Ovary (tissue), 3 donors: Measurements from ENCODE around the gene ADSL.

Experiments used
- EP300 ChIP-seq: sonication (generic); formaldehyde crosslinking; IDR thresholded peaks from one replicate; pipeline ENCODE4 v1.6.1; 2017; ENCODE audit warnings: antibody characterized with exemption
- POLR2A ChIP-seq: fragments of 450-650 bp; IDR thresholded peaks from one replicate; pipeline ENCODE4 v1.6.1; 2017; ENCODE audit warnings: antibody characterized with exemption, mild to moderate bottlenecking, moderate library complexity
- TF ChIP-seq, protein P1 (sequence below), 3 donors: fragments of 450-650 bp in 2 of 3; fragments of 200-600 bp in 1 of 3; IDR thresholded peaks; one replicate each; pipeline versions ENCODE4 v1.5.1 to v1.8.0; 2016 to 2022; ENCODE audit warnings: antibody characterized with exemption in 3 of 3, mild to moderate bottlenecking in 1 of 3
- donor health status: DM: no; HTN: no; CAD: no.

DNA sequence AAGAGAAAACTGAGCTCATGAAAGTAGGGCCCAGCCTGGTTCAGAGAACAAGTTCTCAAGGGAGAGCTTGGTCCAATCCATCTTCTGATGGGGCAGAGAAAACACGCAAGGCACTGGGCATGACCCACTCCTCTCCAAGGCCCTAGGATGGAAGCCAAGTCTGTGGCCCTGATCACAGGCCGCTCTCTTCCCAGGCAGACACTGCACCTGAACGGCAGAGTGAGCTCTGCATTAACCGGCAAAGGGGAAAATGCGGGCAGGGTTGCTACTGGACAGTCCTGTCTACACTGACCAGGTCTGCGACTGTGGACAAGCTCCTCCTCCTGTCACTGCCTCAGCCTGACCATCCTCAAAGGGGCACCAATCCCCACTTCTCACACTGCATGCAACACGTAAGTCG, 73.4 kb downstream of the ADSL start:
- TF ChIP-seq, protein P1, sequence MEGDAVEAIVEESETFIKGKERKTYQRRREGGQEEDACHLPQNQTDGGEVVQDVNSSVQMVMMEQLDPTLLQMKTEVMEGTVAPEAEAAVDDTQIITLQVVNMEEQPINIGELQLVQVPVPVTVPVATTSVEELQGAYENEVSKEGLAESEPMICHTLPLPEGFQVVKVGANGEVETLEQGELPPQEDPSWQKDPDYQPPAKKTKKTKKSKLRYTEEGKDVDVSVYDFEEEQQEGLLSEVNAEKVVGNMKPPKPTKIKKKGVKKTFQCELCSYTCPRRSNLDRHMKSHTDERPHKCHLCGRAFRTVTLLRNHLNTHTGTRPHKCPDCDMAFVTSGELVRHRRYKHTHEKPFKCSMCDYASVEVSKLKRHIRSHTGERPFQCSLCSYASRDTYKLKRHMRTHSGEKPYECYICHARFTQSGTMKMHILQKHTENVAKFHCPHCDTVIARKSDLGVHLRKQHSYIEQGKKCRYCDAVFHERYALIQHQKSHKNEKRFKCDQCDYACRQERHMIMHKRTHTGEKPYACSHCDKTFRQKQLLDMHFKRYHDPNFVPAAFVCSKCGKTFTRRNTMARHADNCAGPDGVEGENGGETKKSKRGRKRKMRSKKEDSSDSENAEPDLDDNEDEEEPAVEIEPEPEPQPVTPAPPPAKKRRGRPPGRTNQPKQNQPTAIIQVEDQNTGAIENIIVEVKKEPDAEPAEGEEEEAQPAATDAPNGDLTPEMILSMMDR (IDR thresholded peaks at IDR 0.05), result no peak
- no peak for TF ChIP-seq EP300
- TF ChIP-seq POLR2A, result no peak
